Endothelial cell of umbilical vein (primary cell): ENCODE data around the gene RAP1GAP2. TPM values are rescaled to one million over a fixed set of nuclear protein-coding genes. Genes with fewer than 3 reads are reported as not detected.

ENCODE experiments used
- BruUV-seq: library from RNA; stranded (reverse); fragments of 400-500 nt; replicated peaks from 2 replicates; lab custom pipeline; 2021; lab: Mats Ljungman, UMichigan
- CTCF ChIA-PET: fragments of 300-600, 350-600 bp; sonication (Branson Sonifier 250); formaldehyde crosslinking; loops from one replicate; lab custom pipeline; 2021; ENCODE audit warnings: antibody characterized with exemption, inconsistent platforms; lab: Charles Lee
- POLR2A ChIA-PET: fragments of 300-600, 350-600 bp; sonication (Branson Sonifier 250); formaldehyde crosslinking; loops from one replicate; lab custom pipeline; 2021; ENCODE audit warnings: antibody characterized with exemption, inconsistent platforms; lab: Charles Lee
- DNase-seq: peaks from one replicate; pipeline ENCODE4 v3.0.0-alpha.2; 2011; ENCODE audit warnings: low read depth, low spot score
- FAIRE-seq: peaks from 2 replicates; lab custom pipeline; 2011; peaks lifted over from hg19 to GRCh38; lab: Jason Lieb, UNC
- H2AFZ ChIP-seq: 2 replicates; pipeline ENCODE4 v1.6.0; 2012; ENCODE audit warnings: low read depth, low read length, control low read depth, inconsistent platforms
- H3K27ac ChIP-seq: 2 replicates; pipeline ENCODE4 v1.5.1; 2011; ENCODE audit warnings: low read depth, mild to moderate bottlenecking, control low read depth, low read length, moderate library complexity; ENCODE audit not compliant: insufficient read depth
- H3K27me3 ChIP-seq, 2 experiments: 2 replicates each; pipeline versions ENCODE4 v1.6.0 to v1.6.1; 2011; ENCODE audit warnings: low read length in 2 of 2, mixed read lengths in 1 of 2; ENCODE audit not compliant: control insufficient read depth in 2 of 2, insufficient read depth in 2 of 2
- H3K36me3 ChIP-seq, 2 experiments: 2 replicates in 1 of 2; 3 replicates in 1 of 2; pipeline ENCODE4 v1.5.1; 2011; ENCODE audit warnings: low read length in 2 of 2, mild to moderate bottlenecking in 1 of 2, moderate library complexity in 1 of 2; ENCODE audit not compliant: control insufficient read depth in 2 of 2, insufficient read depth in 2 of 2; ENCODE audit errors: extremely low read depth in 1 of 2
- H3K4me1 ChIP-seq: 3 replicates; pipeline ENCODE4 v1.5.1; 2011; ENCODE audit warnings: mild to moderate bottlenecking, low read length; ENCODE audit not compliant: control insufficient read depth, insufficient read depth; ENCODE audit errors: extremely low read depth
- H3K4me2 ChIP-seq: 2 replicates; pipeline ENCODE4 v1.6.1; 2011; ENCODE audit warnings: low read length, control low read depth, mixed read lengths; ENCODE audit not compliant: insufficient read depth
- H3K4me3 ChIP-seq, 3 experiments: fragments of 200-600 bp in 1 of 3; sonication (generic), shearing (Covaris generic) in 1 of 3; replicated peaks in 1 of 3; 2 replicates each; pipeline ENCODE4 v1.5.1; 2011 to 2016; ENCODE audit warnings: control low read depth in 3 of 3, low read length in 3 of 3, mild to moderate bottlenecking in 2 of 3, inconsistent platforms in 1 of 3, low read depth in 1 of 3, moderate library complexity in 1 of 3; ENCODE audit not compliant: insufficient read depth in 1 of 3
- H3K79me2 ChIP-seq: 2 replicates; pipeline ENCODE4 v1.6.0; 2012; ENCODE audit warnings: low read length, inconsistent platforms; ENCODE audit not compliant: control insufficient read depth, insufficient read depth
- H3K9ac ChIP-seq: replicated peaks from 2 replicates; pipeline ENCODE3; 2011; ENCODE audit warnings: low read length, control low read depth; ENCODE audit not compliant: insufficient read depth; ENCODE audit errors: extremely low read depth
- H3K9me1 ChIP-seq: replicated peaks from 3 replicates; pipeline ENCODE4 v1.6.0; 2011; ENCODE audit warnings: mild to moderate bottlenecking, low read length; ENCODE audit not compliant: control insufficient read depth, insufficient read depth; ENCODE audit errors: extremely low read depth
- H3K9me3 ChIP-seq: replicated peaks from 2 replicates; pipeline ENCODE4 v1.5.1; 2012; ENCODE audit warnings: low read length, inconsistent platforms; ENCODE audit not compliant: control insufficient read depth, insufficient read depth
- H4K20me1 ChIP-seq: replicated peaks from 2 replicates; pipeline ENCODE3; 2011; ENCODE audit warnings: mild to moderate bottlenecking, low read length; ENCODE audit not compliant: control insufficient read depth, insufficient read depth; ENCODE audit errors: extremely low read depth
- CTCF ChIP-seq, 2 donors: IDR thresholded peaks; 1 replicate in 1 of 2; 2 replicates in 1 of 2; pipeline ENCODE4 v1.5.1; 2011; ENCODE audit warnings: low read length in 2 of 2, mild to moderate bottlenecking in 2 of 2, moderate library complexity in 2 of 2, control low read depth in 1 of 2, inconsistent platforms in 1 of 2, low read depth in 1 of 2; ENCODE audit not compliant: insufficient read depth in 1 of 2; ENCODE audit errors: extremely low read depth in 1 of 2
- EZH2 ChIP-seq: IDR thresholded peaks from 2 replicates; pipeline ENCODE4 v1.6.1; 2012; ENCODE audit warnings: borderline replicate concordance, low read depth, mild to moderate bottlenecking, moderate library complexity, low read length, inconsistent platforms; ENCODE audit not compliant: severe bottlenecking
- FOS ChIP-seq: IDR thresholded peaks from 2 replicates; pipeline ENCODE4 v1.6.1; 2011; ENCODE audit warnings: mild to moderate bottlenecking, low read length, moderate library complexity, borderline replicate concordance; ENCODE audit not compliant: insufficient read depth
- GATA2 ChIP-seq: IDR thresholded peaks from 2 replicates; pipeline ENCODE4 v1.7.0; 2011; ENCODE audit warnings: low read depth, mild to moderate bottlenecking, moderate library complexity, mixed read lengths, low read length; ENCODE audit not compliant: insufficient read length, insufficient read depth
- JUN ChIP-seq: IDR thresholded peaks from 2 replicates; pipeline ENCODE4 v1.6.1; 2011; ENCODE audit warnings: borderline replicate concordance, low read depth; ENCODE audit not compliant: insufficient read length, insufficient read depth
- MAX ChIP-seq: IDR thresholded peaks from 2 replicates; pipeline ENCODE4 v1.6.1; 2011; ENCODE audit not compliant: insufficient read depth, insufficient read length
- MYC ChIP-seq: IDR thresholded peaks from one replicate; pipeline ENCODE4 v1.6.1; 2011; ENCODE audit warnings: mild to moderate bottlenecking, low read depth, low read length
- POLR2A ChIP-seq: IDR thresholded peaks from 2 replicates; pipeline ENCODE4 v1.6.1; 2012; ENCODE audit warnings: low read depth, mild to moderate bottlenecking, control low read depth, low read length
- POLR2AphosphoS5 ChIP-seq: IDR thresholded peaks from 2 replicates; pipeline ENCODE4 v1.6.1; 2012; ENCODE audit warnings: low read depth, mild to moderate bottlenecking, control low read depth, low read length, moderate library complexity; ENCODE audit not compliant: insufficient read depth
- dilution Hi-C: fragments of 300-500 bp; cut with MboI; formaldehyde crosslinking; loops from one replicate; pipeline ENCODE4 v1.15.0; 2019; ENCODE audit warnings: low sequenced_read_pairs; ENCODE audit not compliant: extremely low pct_ligation_motif_present
- intact Hi-C: fragments of 100-400 bp; cut with micrococcal nuclease; formaldehyde crosslinking; loops from one replicate; pipeline ENCODE4 v1.10.0; 2022
- polyA plus RNA-seq, 4 experiments: library from polyadenylated mRNA; depleted of rRNA in 3 of 4; stranded (reverse) in 3 of 4; unstranded in 1 of 4; fragments of >200 nt; gene quantifications; 2 replicates each; pipeline versions ENCODE4 v1.2.1 to v1.2.3, GENCODE V29; 2011 to 2012; ENCODE audit warnings: missing spikeins in 1 of 4
- total RNA-seq: library from RNA; stranded (reverse); gene quantifications from 2 replicates; pipeline ENCODE4 v1.2.3, GENCODE V29; 2021

Gene RAP1GAP2
- total and polyA plus RNA-seq, 2 donors (not counting 3 experiments of a cell fraction or from before 2014, with no cell fraction given) = 1.4 to 3.6 TPM

GRCh38 chr17:2758870-2759269, 37.4 kb upstream of the RAP1GAP2 start:
- FAIRE-seq = no peak
- Histone ChIP-seq H3K4me1 (no peaks in the 10 kb centered on the region), H3K79me2 (no peaks in the 10 kb centered on the region), H3K36me3 (no peaks in the 10 kb centered on the region), H3K9me1 (no peaks in the 10 kb centered on the region), H3K9ac (no peak overlapping the region), H3K4me3 (no peak overlapping the region), H3K27me3 (peaks cover 21 to 25% of the 10 kb centered on the region in 2 experiments), H4K20me1 (no peaks in the 10 kb centered on the region), H3K4me2 (no peak overlapping the region), H3K27ac (no peak overlapping the region), H3K9me3 (no peaks in the 10 kb centered on the region), H2AFZ (no peak overlapping the region)
- TF ChIP-seq FOS (no peak), GATA2 (no peak), JUN (no peak), POLR2A (no peak), CTCF (IDR thresholded peaks at IDR 0.05; ENCODE audit: extremely low read depth in 1 of 2, insufficient read depth in 1 of 2, low read depth in 1 of 2, low read length in 2 of 2) (no peak), POLR2AphosphoS5 (no peak), MAX (no peak), MYC (no peak), EZH2 (no peak)
- BruUV-seq = no TSS peak
- dilution Hi-C loops (no loop called here), intact Hi-C loops (no loop called here)
- DNase-seq = no peak
- ChIA-PET CTCF (no interaction called here), POLR2A (no interaction called here)
